NCI-H345 treated with DMSO at 0.1 percent for 48 hours (cell line): Measurements from ENCODE around the gene RBM26.
"Not testable (repeated sequence)": the region's sequence is repeated elsewhere in the genome, so short reads cannot be mapped to it uniquely, and the experiment has no call there.

Experiments
- DNase-seq: peaks from one replicate; lab custom pipeline; 2025; ENCODE audit not compliant: unreplicated experiment; lab: John Stamatoyannopoulos, UW

The RBM26 gene

DNA sequence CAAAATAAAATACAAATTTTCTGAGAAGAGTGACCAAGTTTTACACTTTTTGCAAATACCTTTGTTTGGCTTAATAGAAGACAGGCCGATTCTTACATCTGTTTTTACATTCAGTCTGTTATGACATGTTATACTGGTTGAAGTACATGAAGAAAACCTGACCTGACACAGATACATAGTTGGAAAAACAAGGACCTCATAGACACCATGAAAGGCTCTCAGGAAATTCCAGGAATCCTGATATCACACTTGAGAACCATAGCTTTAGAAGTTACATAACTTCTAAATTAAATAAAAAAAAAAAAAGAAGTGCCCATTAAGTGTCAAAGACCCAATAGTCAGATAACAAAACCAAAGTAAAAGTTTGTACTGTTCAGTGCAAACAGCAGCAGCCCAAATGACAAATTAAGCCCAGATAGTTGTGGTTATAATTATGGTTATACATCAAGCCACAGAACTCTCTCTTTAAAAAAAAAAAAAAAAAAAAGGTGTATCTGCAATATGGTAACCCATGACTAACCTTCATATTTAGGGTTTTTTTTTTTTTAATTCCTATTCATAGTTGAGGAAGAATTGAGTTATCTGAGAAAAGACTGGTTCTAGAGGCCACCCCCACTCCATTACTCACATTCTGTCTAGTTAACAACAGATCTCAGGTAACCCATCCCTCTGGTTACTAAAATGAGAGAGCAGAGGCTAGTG lies 19.8 kb downstream of the RBM26 start:
- no peak for DNase-seq

DNA sequence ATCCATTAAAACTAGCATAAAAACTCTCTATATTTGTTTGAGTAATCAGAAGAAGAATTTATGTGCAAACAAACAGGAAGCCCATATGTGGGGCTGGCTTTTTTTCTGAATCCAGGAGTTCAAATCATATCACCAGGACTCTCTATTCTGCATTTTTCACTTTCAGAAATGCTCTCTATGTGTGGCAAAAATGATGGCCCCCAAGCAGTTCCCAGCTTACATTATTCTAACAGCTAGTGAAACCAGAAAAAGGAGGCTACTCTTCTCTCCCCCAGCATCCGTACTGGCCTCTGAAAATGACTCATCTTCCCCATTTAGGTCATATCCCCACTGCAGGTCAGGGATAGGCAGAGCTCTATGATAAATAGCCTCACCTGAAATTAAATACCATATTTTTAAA lies 20.4 kb downstream of the RBM26 start:
- DNase-seq = no peak

DNA sequence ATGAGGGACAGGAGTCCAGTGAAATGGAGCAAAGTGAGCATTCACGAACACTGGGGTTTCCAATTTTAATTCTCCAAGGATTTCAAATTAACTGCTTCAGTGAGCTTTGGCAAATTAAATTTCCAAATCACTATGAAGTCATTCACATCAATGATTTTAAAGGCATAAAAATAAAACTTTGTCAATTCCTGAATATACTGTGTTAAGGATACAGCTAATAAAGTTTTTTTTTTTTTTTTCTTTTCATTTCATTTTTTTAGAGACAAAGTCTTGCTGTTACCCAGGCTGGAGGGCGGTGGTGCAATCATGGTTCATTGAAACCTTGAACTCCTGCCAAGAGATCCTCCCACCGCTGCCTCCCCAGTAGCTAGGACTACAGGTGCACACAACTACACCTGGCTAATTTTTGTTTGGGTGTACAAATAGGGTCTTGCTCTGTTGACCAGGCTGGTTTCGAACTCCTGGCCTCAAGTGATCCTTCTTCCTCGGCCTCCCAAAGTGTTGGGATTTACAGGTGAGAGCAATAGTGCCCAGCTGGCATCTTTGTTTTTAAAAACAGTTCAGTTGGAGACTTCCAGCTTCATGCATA lies 21.9 kb downstream of the RBM26 start:
- DNase-seq = no peak

DNA sequence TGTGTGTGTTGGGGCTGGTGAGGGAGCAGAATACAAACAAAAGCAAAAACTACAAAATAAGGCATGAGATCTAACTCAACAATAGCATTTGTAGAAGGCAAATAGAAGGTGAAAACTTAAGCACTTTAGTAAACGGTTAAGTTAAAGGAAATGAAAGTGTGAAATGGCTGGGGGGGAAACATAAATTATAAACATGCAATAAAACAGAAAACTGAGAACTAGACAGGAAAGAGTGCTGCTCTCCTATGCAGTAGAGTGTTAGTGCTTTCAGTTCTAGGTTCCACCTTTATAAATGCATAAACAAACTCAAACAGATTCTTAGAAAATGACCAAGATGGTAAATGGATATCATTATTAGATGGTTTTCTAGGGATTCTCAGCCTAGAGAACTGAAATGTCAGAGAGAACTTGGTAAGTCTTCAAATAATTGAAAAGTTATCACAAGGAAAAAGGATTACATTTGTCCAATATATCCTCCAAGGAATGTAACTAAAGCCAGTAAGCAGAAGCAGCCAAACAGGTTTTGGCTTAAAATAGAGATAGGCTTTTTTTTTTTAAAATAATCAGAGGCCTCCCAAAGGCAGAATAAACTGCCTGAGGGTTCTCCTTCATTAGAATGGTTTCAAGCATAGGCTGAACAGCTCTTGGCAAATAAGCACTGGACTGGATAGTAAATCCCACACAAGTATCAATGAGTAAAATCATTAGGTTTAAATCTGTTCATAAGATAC lies 23.3 kb downstream of the RBM26 start:
- DNase-seq = peak; percentile 10

DNA sequence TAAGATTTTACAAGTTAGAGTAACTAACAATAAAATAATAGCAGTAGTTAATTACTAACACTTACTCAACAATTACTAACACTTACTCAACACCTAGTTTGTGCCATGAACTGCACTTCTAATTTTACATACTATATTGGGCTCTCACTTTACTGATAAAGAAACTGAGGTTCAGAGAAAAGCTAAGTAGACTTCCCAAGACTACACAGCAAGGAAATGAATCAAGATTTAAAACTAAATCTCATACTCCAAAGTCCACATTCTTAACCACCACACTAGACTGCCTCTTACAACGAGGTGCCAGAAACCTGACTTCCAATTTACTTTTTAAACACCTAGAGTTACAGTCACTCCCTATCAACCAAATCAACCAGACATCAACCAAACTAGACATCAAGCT lies 25.1 kb downstream of the RBM26 start:
- DNase-seq = no peak

DNA sequence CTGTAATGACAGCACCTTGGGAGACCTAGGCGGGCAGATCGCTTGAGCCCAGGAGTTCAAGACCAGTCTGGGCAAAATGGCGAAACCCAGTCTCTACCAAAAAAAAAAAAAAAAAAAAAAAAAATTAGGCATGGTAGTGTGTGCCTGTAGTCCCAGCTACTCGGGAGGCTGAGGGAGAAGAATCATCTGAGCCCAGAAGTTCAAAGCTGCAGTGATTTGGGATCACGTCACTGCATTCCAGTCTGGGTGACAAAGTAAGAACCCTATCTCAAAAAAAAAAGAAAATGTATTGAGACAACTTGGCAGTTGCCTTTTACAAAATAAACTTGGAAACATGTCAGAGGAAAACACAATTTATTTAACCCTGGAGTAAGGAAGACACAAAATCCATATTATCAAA lies 26.8 kb downstream of the RBM26 start:
- no peak for DNase-seq

DNA sequence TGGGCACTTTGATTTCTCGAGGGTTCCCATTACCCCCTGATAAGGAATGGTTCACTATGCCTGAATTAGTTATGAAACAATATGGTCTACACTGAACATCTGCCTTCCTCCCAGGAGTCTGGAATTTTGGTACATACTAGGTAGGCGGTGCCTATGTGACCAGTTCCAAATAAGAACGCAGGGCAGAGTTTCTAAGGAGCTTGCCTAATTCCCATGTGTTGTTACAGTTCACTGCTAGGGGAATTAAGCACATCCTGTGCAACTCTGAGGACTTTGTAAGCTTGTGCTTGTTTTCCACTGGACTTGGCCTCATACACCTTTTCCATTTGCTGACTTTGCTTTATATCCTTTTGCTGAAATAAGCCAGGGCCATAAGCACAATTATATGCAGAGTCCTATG lies 29.2 kb downstream of the RBM26 start:
- no peak for DNase-seq

DNA sequence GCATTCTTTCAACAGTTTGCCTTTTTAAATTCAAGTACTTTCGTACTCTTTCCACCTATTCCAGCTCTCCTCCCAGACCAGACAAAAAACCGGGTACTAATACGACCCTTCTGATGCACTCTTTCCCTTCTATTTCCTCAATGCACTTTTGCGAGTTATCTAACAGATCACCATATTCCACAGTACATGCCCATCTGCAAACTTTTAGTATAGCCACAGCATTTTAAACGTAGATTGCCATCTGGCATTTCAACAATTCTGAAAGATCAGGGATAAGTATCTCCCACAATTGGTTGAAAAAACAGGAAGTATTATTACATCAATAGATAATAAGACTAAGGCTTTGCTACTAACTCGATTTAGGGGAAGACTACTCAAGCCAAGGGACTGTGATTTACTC lies 31.5 kb downstream of the RBM26 start:
- no peak for DNase-seq

GRCh38 chr13:79373916-79374315 lies 32.1 kb downstream of the RBM26 start:
- no peak for DNase-seq

GRCh38 chr13:79369226-79369625 lies 36.8 kb downstream of the RBM26 start:
- DNase-seq = no peak

- no peak for DNase-seq
These were observed 40.1 kb downstream of the RBM26 start for GRCh38 chr13:79365981-79366380.

DNA sequence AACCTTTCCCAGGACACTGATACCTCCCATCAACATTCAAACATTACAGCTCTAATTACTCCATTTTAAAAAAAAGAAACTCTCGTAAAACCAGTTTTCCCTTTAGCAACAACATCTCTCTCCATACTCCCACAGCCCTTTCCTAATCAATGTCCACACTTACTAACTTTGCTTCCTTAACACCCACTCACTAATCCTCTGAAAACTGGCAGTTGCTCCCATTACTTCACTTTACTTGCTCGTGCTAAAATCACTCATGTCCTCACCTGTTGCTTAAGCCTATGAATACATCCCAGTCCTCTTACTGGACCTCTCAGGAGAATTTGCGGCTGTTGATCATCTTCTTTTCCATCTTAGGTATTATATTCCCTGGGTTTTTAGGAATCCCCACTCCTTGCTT lies 44.8 kb downstream of the RBM26 start:
- no peak for DNase-seq

- DNase-seq = no peak
These were observed 46.0 kb downstream of the RBM26 start for GRCh38 chr13:79360095-79360494.

- DNase-seq = no peak
These were observed 47.0 kb downstream of the RBM26 start for GRCh38 chr13:79359064-79359463.

DNA sequence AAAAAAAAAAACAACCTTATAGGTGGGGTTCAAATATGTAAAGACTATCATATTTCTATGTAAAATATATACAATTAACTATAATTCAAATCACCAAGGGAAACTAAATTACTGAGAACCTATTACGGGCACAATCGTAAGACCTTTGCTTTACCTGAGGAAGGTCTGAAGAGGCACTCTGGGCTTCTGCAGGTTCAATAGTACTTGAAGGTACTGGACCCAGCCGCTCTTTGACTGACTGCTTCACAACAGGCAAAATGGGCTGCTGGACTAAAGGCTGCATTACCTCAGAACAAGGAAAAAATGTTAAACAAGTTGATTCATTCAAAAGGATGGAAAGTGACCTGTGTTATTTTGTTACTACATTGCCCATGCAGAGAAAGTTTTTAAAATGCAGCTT lies 51.8 kb downstream of the RBM26 start:
- no peak for DNase-seq

GRCh38 chr13:79353693-79354092 lies 52.4 kb downstream of the RBM26 start:
- DNase-seq = no peak

DNA sequence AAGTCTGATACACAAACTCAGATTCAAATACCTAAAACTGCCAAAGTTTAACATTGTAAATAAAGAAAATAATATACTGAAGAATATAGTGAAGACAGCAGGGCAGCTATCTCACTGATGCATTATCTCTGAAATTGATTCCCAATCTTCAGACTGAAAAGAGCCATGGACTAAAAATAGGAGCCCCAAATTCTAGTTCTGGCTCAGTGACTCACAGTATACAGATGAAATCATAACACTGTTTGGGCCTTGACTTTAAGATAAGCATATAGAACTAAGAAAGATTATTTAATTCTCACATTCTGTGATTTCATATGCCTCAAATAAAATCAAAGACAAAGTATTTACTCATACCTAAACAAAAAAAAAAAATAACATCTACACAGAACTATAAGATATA lies 53.9 kb downstream of the RBM26 start:
- DNase-seq = no peak

- DNase-seq = not testable (repeated sequence)
These were observed 56.4 kb downstream of the RBM26 start for GRCh38 chr13:79349608-79350007.

DNA sequence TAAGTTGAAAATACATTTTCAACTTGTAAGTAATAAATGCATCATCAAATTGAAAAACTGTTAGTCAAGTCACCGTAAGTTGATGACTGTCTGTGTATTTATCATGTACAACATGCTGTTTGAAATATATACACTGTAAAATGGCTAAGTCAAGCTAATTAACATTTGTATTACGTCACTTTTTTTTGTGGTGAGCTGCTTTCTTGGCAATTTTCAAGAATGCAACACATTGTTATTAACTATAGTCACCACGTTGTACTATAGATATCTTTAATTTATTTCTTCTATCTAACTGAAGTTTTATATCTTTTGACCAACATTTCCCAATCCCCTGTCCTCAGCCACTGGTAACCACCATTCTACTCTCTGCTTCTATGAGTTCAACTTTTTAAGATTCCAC lies 57.0 kb downstream of the RBM26 start:
- DNase-seq = no peak

DNA sequence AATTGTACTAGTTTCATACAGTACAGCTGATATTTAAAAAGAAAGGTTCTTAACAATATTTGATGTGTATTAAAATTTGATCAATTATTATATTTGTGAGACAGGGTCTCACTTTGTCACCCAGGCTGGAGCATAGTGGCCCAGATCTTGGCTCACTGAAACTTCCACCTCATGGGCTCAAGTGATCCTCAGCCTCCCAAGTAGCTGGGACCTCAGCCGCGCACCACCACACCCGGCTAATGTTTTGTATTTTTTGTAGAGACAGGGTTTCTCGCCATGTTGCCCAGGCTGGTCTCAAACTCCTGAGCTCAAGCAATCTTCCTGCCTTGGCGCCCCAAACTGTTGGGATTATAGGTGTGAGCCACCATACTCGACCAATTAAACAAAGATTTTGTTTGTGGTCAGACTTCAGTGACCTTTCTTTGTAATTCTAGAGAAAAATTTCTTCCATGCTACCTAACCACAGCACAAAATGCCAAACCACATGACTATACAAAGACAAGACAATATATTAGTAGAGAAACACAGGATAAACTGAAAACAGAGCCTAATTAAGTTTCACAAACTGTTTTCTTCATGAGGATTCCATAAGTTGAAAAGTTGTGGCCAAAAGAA lies 59.6 kb downstream of the RBM26 start:
- no peak for DNase-seq

DNA sequence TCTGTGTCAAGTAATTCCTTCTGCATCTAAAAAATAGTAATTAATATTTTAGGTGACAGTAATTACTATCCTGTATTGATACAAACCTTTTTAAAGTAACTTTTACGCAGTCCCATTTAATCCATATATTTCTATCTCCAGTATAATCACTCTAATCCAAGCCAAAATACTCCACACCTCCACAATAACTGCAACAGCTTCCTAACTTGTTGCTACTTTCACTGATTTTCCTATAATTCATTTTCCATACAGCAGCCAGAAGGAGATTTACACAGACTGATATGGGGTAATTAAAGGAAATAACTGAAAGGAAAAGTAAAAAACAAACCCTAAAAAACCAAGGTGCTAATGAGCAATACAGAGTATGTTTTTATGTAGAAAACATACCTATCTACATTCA lies 64.9 kb downstream of the RBM26 start:
- DNase-seq = no peak

- DNase-seq = no peak
These were observed 65.6 kb downstream of the RBM26 start for GRCh38 chr13:79340490-79340889.
